NCI-H1436 treated with DMSO at 0.1 percent for 48 hours (cell line): ENCODE results near the gene KRTAP2-2.

Source experiments
- DNase-seq: peaks from one replicate; lab custom pipeline; 2025; lab: John Stamatoyannopoulos, UW

KRTAP2-2 gene

DNA sequence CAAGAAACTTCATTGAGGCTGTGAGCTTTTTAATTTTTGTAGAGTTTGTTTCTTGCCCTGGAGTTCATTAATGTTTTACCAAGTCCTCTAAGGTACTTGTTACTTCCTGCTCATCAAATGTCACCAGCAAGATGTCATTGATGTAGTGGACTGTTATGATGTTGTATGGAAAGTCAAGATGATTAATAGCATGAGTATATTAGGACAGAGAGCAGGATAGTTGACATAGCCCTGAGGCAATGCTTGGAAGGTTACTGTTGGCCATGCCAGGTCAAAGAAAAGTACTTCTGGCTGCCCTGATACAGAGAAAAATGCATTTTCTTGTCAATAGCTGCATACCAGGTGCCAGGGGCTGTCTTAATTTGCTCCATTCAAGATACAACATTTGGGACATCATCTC, 34.7 kb downstream of the KRTAP2-2 start:
- no peak for DNase-seq

DNA sequence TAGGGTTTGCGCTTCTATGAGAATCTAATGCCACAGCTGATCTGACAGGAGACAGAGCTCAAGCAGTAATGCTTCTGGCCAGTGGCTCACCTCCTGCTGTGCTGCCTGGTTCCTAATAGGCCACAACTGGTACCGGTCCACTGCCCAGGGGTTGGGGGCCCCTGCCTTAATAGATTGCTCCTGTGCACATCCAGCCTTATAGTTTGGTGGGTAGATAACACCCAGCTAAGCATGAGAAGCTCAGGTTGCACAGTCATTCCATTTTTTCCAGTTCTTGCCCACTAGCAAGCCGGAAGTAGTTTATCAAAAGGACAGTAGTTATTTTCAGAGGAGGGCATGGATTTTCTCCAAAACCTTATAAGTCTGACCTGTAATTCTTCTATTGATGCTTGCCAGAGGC, 35.6 kb downstream of the KRTAP2-2 start:
- DNase-seq: no peak

DNA sequence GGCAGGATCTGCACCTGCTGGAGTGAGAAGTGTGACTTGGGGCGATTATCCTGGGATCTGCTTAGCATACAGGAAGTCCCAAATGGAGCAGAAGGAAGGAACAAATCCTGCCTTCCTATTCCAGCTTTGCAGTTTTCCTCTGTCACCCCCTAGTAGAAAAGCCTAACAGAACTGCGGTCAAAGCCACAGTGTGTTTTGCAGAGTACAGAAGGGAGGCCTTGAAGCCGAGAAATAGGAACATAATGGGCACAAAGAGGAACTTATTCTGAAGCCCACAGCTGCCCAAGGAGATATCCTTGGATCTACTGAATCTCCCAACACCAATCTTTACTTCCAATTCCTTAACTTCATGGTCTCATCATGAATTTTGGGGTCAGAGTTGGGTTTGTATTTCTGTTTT, 36.5 kb downstream of the KRTAP2-2 start:
- no peak for DNase-seq

DNA sequence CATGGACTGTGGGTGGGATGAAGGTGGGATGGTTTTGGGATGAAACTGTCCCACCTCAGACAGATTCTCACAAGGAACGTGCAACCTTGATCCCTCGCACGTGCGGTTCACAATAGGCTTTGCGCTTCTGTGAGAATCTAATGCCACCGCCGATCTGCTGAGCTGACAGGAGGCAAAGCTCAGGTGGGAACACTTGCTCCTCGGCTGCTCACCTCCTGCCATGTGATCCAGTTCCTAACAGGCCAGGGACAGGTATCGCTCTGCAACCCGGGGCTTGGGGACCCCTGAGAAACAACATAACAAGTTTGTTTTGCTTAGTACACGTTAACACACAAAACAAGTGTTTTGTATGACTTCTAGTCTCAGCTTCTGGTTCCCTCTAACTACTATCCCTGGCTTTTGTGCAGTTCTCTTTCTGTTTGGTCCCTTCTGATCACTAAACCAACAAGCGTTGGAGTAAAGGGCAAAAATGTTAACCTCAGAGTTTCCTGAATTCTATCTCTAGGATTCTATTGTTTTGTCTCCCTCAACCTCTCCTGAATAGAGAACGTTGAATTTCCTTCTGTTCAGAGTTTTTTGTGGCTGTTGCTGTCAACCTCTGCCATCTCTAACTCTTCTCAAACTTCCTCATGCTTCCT, 38.3 kb downstream of the KRTAP2-2 start:
- no peak for DNase-seq

DNA sequence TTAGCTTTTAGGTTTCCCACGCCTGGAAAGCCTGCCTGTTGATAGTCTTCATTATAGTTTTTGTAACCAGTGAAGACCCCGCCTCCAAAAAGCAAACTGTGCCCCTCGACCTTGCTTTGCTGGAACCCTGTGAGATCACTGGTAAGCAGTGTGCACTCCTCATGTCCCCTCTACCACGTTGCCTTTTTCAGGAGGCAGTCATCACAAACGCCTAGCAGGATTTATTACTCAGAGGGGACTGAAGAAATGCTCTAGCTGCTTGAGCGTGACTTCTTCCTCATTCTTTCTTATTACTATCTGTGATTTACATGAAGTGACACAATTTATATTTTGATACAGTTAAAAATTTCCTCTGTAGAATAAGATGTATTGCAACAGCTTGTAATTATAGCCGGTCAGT, 39.6 kb downstream of the KRTAP2-2 start:
- no peak for DNase-seq

DNA sequence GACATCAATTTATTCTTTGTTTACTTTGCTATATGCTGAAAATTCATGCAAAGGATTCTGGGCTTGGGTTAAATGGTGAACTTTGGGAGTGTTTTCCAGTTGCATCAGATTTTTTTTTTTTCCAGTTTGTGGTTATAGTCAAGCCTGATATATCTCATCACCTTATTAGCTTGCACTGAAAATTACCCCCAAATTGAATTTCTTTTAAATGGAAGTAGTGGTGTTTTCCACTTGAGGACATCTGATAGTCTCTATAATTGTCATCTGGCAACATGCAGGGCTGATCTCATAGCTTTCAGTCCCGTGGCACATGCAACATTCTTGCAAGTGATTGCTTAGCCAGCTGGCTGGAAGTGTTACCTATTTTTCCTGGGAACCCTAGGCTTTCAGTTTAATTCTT, 41.4 kb downstream of the KRTAP2-2 start:
- peak; percentile 66 for DNase-seq

DNA sequence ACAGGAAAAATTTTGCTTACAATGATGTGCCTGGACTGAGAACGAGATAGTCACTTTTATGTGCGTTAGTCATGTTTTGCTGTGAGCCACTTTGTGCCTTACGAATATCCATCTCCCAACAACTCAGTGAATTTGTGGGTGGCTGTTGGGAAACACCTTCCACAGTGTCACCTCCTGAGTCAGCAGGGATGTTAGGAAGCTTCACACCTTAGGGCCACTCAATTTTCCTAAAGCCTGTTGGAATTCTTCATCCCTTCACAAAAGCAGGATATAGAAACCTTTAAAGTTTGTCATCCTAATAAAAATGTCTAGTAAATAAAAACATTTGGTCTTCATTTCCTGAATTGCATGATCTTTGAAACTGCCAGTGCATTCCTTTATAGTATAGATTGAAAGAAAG, 41.8 kb downstream of the KRTAP2-2 start:
- no peak for DNase-seq

DNA sequence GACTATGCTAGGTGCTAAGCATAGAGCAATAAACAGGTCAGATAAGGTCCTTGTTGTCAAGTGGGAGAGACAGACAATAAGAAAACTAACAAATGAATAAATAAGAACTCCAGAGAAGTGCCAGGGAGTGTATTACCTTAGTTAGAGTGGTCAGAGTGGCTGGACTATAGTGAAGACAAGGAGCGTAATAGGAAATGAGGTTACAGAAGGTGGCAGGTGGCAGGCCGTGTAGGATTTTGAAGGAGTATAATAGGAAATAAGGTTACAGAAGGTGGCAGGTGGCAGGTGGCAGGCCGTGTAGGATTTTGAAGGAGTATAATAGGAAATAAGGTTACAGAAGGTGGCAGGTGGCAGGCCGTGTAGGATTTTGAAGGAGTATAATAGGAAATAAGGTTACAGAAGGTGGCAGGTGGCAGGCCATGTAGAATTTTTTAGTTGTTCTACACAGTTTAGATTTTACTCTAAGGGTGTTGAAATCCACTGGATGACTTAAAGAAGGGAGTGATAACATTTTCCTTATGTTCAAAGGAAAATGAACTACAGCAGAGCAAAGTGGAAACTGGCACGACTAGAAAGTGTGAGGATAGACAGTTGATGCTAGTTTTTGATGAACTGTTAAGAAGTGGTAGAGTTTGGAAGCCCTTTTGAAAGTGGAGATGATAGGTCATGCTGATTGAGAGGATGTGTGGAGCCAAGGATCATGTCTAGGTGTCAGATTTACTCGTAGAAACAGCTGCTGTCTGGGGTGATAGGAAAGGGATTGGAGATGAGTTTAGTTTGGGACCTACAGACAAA, 42.5 kb downstream of the KRTAP2-2 start:
- no peak for DNase-seq

DNA sequence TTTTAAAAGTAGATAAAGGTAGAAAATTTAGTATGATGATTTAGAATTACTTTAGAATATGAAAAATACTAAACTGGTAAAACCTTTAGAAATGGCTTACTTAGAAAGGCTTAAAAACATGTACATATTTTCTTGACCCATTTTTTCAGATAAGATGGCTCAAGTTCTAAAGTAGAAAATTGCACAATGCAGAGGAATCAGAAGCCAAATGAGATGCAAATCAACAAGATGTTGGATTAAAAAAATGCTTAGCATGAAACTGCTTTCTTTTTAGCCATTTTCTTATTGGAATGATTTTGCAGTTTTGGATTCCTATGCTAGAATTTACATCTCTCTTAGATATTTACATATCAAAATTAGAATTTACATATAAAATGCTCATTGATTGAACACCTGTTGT, 44.6 kb downstream of the KRTAP2-2 start:
- no peak for DNase-seq

DNA sequence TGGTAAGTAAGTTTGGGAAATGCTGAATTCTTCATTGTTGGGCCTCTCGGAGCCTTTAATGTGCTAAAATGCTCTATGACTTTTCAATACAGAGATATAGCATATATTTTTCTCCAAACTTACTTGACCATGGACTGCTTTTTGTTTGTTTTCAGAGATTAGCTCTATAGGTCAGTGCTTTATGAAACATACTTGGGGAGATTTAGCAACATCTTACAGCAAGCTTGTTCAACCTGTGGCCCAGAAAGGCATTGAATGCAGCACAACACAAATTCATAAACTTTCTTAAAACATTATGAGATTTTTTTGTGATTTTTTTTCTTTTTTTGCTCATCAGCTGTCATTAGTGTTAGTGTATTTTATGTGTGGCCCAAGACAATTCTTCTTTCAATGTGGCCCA, 45.1 kb downstream of the KRTAP2-2 start:
- DNase-seq: no peak

DNA sequence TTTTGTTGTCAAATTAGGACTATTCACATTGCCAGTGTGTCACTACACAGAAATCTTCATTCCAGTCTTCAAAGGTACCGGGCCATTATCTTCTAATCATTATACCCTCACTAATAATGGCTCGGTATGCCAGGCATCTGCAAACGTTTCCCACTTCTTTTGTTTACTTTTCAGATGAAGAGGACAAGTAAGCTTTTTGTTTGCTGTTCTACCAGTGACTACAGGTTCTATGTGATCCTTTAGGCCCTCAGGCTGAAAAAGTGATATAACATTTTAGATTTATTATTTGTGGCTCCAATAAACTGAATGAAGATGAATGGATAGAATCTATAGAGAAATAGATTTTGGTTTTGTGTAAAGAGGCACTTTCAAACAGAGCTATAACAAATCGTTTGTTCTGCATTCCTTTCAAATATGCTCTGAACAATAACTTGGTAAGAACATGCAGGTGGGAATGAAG, 45.7 kb downstream of the KRTAP2-2 start:
- DNase-seq: no peak

DNA sequence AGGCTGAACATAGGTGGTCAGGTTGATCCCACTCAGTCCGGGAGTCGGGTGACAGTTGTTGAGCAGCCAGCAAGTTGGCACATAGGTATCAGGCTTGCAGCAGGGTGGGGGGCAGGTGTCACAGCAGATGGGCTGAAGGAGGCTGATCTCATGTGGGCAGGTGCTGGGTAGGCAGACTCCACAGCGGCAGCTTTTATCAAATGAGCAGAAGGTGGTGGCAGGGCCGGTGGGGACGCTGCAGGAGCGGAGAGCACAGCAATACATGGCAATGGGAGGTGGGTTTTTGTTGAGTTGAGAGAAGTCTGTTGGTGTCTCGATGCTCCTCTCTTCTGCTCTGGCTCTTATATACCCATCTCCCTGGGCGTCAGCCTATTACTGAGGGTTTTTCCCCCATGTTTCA, 46.2 kb downstream of the KRTAP2-2 start, which contains the start of gene KRTAP3-1:
TSS of gene KRTAP3-1 (minus strand) at position 318 of the 400 bp plus-strand sequence. CDS start at position 264, 54 bp downstream.
- DNase-seq: no peak
